ENCODE measurements around the gene GDPD1. TPM values are rescaled to one million over a fixed set of nuclear protein-coding genes. Genes with fewer than 3 reads are reported as not detected.
A peak's percentile ranks its signal among the peaks of the same experiment; 100 is the strongest.

The GDPD1 gene
- polyA plus RNA-seq, 3 donors: 0.50 to 1.6 (median 1.6) TPM

GRCh38 chr17:59180626-59181025 lies 39.7 kb upstream of the GDPD1 start:
- H3K36me3 Mint-ChIP-seq: peaks cover 50 to 79% of the 10 kb centered on the region in 2 donors
- Histone ChIP-seq H3K4me3 (replicated peaks in 1 of 3; ENCODE audit: low read depth in 2 of 3, low read length in 3 of 3) (no peak overlapping the region), H3K4me1 (ENCODE audit: control insufficient read depth in 1 of 2, insufficient read depth in 2 of 2, low read length in 2 of 2) (no peaks in the 10 kb centered on the region), H3K27me3 (ENCODE audit: control insufficient read depth in 2 of 2, insufficient read depth in 2 of 2, low read length in 2 of 2) (no peaks in the 10 kb centered on the region), H3K27ac (ENCODE audit: low read depth in 1 of 2, low read length in 2 of 2) (no peak overlapping the region), H3K9ac (ENCODE audit: insufficient read depth, low read length, poor library complexity, severe bottlenecking) (no peak overlapping the region), H3K4me2 (replicated peaks; ENCODE audit: extremely low read depth, low read length, poor library complexity, severe bottlenecking) (no peak overlapping the region), H3K36me3 (replicated peaks in 1 of 2; ENCODE audit: control insufficient read depth in 1 of 2, insufficient read depth in 2 of 2, low read length in 2 of 2) (peaks cover 12 to 32% of the 10 kb centered on the region in 2 donors), H3K9me3 (replicated peaks in 1 of 2; ENCODE audit: control insufficient read depth in 1 of 2, insufficient read depth in 1 of 2, low read length in 2 of 2) (no peaks in the 10 kb centered on the region), H2AFZ (ENCODE audit: insufficient read depth, low read depth, low read length, poor library complexity, severe bottlenecking) (no peak overlapping the region), H4K20me1 (ENCODE audit: insufficient read depth, low read length) (no peaks in the 10 kb centered on the region), H3K79me2 (ENCODE audit: insufficient read depth, low read length) (peaks cover 32% of the 10 kb centered on the region)
- no peak overlapping the region for H3K4me3 Mint-ChIP-seq
- no peak for DNase-seq
- peaks cover 0 to 2% (median 0%) of the 10 kb centered on the region in 7 donors for H3K9me3 Mint-ChIP-seq
- TF ChIP-seq CTCF (IDR thresholded peaks at IDR 0.05): no peak
- no peaks in the 10 kb centered on the region for H3K27me3 Mint-ChIP-seq (ENCODE audit: low read depth in 3 of 3)
- peak overlapping the region in 2 of 7 donors; percentile 54 to 68 for H3K27ac Mint-ChIP-seq
- no peaks in the 10 kb centered on the region for H3K4me1 Mint-ChIP-seq
- intact Hi-C loops (cut with micrococcal nuclease): no loop called here
- 95% methylated on average over 6 of the region's 9 CpGs for WGBS (ENCODE audit: insufficient coverage)

GRCh38 chr17:59181481-59181880 lies 38.8 kb upstream of the GDPD1 start:
- peaks cover 0 to 2% (median 0%) of the 10 kb centered on the region in 7 donors for H3K9me3 Mint-ChIP-seq
- intact Hi-C loops (cut with micrococcal nuclease): no loop called here

More at GRCh38 chr17:59181481-59181880, 38.8 kb upstream of the GDPD1 start:
- Histone ChIP-seq H4K20me1 (ENCODE audit: insufficient read depth, low read length) (no peaks in the 10 kb centered on the region), H3K27ac (ENCODE audit: low read depth in 1 of 2, low read length in 2 of 2) (no peak overlapping the region), H3K79me2 (ENCODE audit: insufficient read depth, low read length) (peaks cover 23% of the 10 kb centered on the region), H3K36me3 (replicated peaks in 1 of 2; ENCODE audit: control insufficient read depth in 1 of 2, insufficient read depth in 2 of 2, low read length in 2 of 2) (peaks cover 16 to 41% of the 10 kb centered on the region in 2 donors), H3K4me2 (replicated peaks; ENCODE audit: extremely low read depth, low read length, poor library complexity, severe bottlenecking) (no peak overlapping the region), H3K4me3 (replicated peaks in 1 of 3; ENCODE audit: low read depth in 2 of 3, low read length in 3 of 3) (no peak overlapping the region), H3K9me3 (replicated peaks in 1 of 2; ENCODE audit: control insufficient read depth in 1 of 2, insufficient read depth in 1 of 2, low read length in 2 of 2) (no peaks in the 10 kb centered on the region), H3K9ac (ENCODE audit: insufficient read depth, low read length, poor library complexity, severe bottlenecking) (no peak overlapping the region), H2AFZ (ENCODE audit: insufficient read depth, low read depth, low read length, poor library complexity, severe bottlenecking) (no peak overlapping the region), H3K27me3 (ENCODE audit: control insufficient read depth in 2 of 2, insufficient read depth in 2 of 2, low read length in 2 of 2) (no peaks in the 10 kb centered on the region), H3K4me1 (ENCODE audit: control insufficient read depth in 1 of 2, insufficient read depth in 2 of 2, low read length in 2 of 2) (no peaks in the 10 kb centered on the region)
- peaks cover 54 to 82% of the 10 kb centered on the region in 2 donors for H3K36me3 Mint-ChIP-seq
- H3K4me1 Mint-ChIP-seq: no peaks in the 10 kb centered on the region
- TF ChIP-seq CTCF (IDR thresholded peaks at IDR 0.05): no peak
- no peak overlapping the region for H3K4me3 Mint-ChIP-seq
- 100% methylated on average over 9 of the region's 9 CpGs for WGBS (ENCODE audit: insufficient coverage)
- no peak for DNase-seq
- H3K27ac Mint-ChIP-seq: peak overlapping the region in 3 of 7 donors; percentile 15 to 46 (median 18)
- no peaks in the 10 kb centered on the region for H3K27me3 Mint-ChIP-seq (ENCODE audit: low read depth in 3 of 3)

Data from CD14-positive monocyte (primary cell).